Calu3 (cell line): ENCODE measurements around the gene CNOT8. TPM values are rescaled to one million over a fixed set of nuclear protein-coding genes. Genes with fewer than 3 reads are reported as not detected.

Experiments
- BruUV-seq: library from RNA; stranded (reverse); fragments of 400-500 nt; replicated peaks from 2 replicates; lab custom pipeline; 2021; lab: Mats Ljungman, UMichigan
- CTCF ChIA-PET: fragments of 300-600 bp; sonication (Branson Sonifier 250); formaldehyde crosslinking; loops from one replicate; lab custom pipeline; 2022; ENCODE audit warnings: antibody characterized with exemption; lab: Charles Lee
- DNase-seq: peaks from one replicate; pipeline ENCODE4 v3.0.0; 2022
- H3K27ac Mint-ChIP-seq: one replicate; pipeline ENCODE4 v1.8.0; 2022; ENCODE audit warnings: mixed read lengths; ENCODE audit not compliant: unreplicated experiment
- H3K27me3 Mint-ChIP-seq: one replicate; pipeline ENCODE4 v1.8.0; 2022; ENCODE audit warnings: mixed read lengths; ENCODE audit not compliant: unreplicated experiment
- H3K36me3 Mint-ChIP-seq: one replicate; pipeline ENCODE4 v1.8.0; 2022; ENCODE audit warnings: mild to moderate bottlenecking, moderate library complexity, mixed read lengths; ENCODE audit not compliant: insufficient read depth, unreplicated experiment
- H3K4me1 Mint-ChIP-seq: one replicate; pipeline ENCODE4 v1.8.0; 2022; ENCODE audit warnings: mild to moderate bottlenecking, low read depth, mixed read lengths; ENCODE audit not compliant: unreplicated experiment
- H3K4me3 Mint-ChIP-seq: one replicate; pipeline ENCODE4 v1.8.0; 2022; ENCODE audit warnings: mild to moderate bottlenecking, low read depth, moderate library complexity, mixed read lengths; ENCODE audit not compliant: unreplicated experiment
- H3K9me3 Mint-ChIP-seq: one replicate; pipeline ENCODE4 v1.8.0; 2022; ENCODE audit warnings: low read depth, mixed read lengths; ENCODE audit not compliant: unreplicated experiment
- CTCF ChIP-seq: fragments of 200-600 bp; IDR thresholded peaks from one replicate; pipeline ENCODE4 v1.8.0; 2022; ENCODE audit warnings: antibody characterized with exemption; ENCODE audit not compliant: unreplicated experiment
- intact Hi-C: fragments of 100-400 bp; cut with micrococcal nuclease; formaldehyde crosslinking; loops from one replicate; pipeline ENCODE4 v1.10.0; 2022; ENCODE audit not compliant: unreplicated experiment
- total RNA-seq: library from RNA; stranded (reverse); gene quantifications from 2 replicates; pipeline ENCODE4 v1.2.3, GENCODE V29; 2022

Gene CNOT8
- total RNA-seq, 1 experiment from 2014 or later: 63.0 TPM

- DNase-seq: no peak
- Mint-ChIP-seq H3K27me3 (no peaks in the 10 kb centered on the region), H3K36me3 (peaks cover 47% of the 10 kb centered on the region), H3K9me3 (no peaks in the 10 kb centered on the region), H3K4me1 (peaks cover 18% of the 10 kb centered on the region), H3K4me3 (no peak overlapping the region), H3K27ac (no peak overlapping the region)
- CTCF ChIA-PET: no interaction called here
- BruUV-seq: no TSS peak
- TF ChIP-seq CTCF: no peak
- intact Hi-C loops: no loop called here
These were observed 3.5 kb downstream of the CNOT8 start for GRCh38 chr5:154861946-154862345.

- peaks cover 14% of the 10 kb centered on the region for H3K4me1 Mint-ChIP-seq
- H3K36me3 Mint-ChIP-seq: peaks cover 39% of the 10 kb centered on the region
- intact Hi-C loops: no loop called here
- no peak overlapping the region for H3K4me3 Mint-ChIP-seq
- TF ChIP-seq CTCF: no peak
- BruUV-seq: no TSS peak
- H3K9me3 Mint-ChIP-seq: no peaks in the 10 kb centered on the region
- CTCF ChIA-PET: no interaction called here
- no peaks in the 10 kb centered on the region for H3K27me3 Mint-ChIP-seq
- no peak overlapping the region for H3K27ac Mint-ChIP-seq
- no peak for DNase-seq
These were observed 4.3 kb downstream of the CNOT8 start for GRCh38 chr5:154862766-154863165.

- DNase-seq: no peak
- Mint-ChIP-seq H3K4me3 (no peak overlapping the region), H3K36me3 (peaks cover 37% of the 10 kb centered on the region), H3K4me1 (peaks cover 14% of the 10 kb centered on the region), H3K27ac (no peak overlapping the region), H3K9me3 (no peaks in the 10 kb centered on the region), H3K27me3 (no peaks in the 10 kb centered on the region)
- intact Hi-C loops: no loop called here
- CTCF ChIA-PET: no interaction called here
- BruUV-seq: no TSS peak
- no peak for TF ChIP-seq CTCF
These were observed 5.1 kb downstream of the CNOT8 start for GRCh38 chr5:154863291-154864080.

GRCh38 chr5:154865466-154866184, 7.2 kb downstream of the CNOT8 start:
- Mint-ChIP-seq H3K4me1 (peaks cover 6% of the 10 kb centered on the region), H3K4me3 (no peak overlapping the region), H3K27ac (no peak overlapping the region), H3K27me3 (no peaks in the 10 kb centered on the region), H3K36me3 (peaks cover 39% of the 10 kb centered on the region), H3K9me3 (no peaks in the 10 kb centered on the region)
- DNase-seq: no peak
- BruUV-seq: no TSS peak
- CTCF ChIA-PET: no interaction called here
- no peak for TF ChIP-seq CTCF
- intact Hi-C loops: no loop called here
